ENCODE results near the gene UNC119. TPM values are rescaled to one million over a fixed set of nuclear protein-coding genes. Genes with fewer than 3 reads are reported as not detected.
"Not testable (repeated sequence)": the region's sequence is repeated elsewhere in the genome, so short reads cannot be mapped to it uniquely, and the experiment has no call there.

Gene UNC119
- total RNA-seq, 1 experiment from 2014 or later, result 57.8 TPM

DNA sequence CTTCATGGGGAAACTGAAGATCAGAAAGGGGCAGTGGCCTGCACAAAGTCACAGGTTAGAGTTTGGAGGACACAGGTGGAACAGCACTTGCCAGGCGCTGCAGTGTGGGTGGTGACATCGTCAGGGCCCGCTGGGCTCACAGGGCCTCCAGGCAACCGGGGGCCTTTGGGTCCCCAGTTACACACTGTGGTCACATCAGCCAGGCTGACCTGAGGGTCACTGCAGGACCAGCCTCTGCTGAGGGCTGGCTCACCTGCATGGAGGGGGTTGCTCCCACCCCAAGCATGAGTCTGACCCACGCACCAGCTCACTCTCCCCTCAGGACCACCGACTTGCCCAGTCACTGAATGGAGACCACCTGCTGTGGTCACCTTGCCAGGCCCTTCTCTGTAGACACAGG, 29.2 kb downstream of the UNC119 start:
- no peak for DNase-seq (ENCODE audit: low read depth)

DNA sequence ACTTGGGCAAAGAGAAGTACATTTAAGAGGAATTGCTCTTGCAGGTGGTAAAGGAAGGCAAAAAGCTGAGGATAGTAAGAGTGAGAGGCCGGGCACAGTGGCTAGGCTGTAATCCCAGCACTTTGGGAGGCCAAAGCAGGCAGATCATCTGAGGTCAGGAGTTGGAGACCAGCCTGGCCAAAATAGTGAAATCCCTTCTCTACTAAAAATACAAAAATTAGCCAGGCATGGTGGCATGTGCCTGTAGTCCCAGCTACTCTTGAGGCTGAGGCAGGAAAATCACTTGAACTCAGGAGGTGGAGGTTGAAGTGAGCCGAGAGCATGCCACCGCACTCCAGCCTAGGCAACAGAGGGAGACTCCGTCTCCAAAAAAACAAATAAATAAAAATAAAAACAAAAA, 30.1 kb downstream of the UNC119 start:
- not testable (repeated sequence) for DNase-seq (ENCODE audit: low read depth)

DNA sequence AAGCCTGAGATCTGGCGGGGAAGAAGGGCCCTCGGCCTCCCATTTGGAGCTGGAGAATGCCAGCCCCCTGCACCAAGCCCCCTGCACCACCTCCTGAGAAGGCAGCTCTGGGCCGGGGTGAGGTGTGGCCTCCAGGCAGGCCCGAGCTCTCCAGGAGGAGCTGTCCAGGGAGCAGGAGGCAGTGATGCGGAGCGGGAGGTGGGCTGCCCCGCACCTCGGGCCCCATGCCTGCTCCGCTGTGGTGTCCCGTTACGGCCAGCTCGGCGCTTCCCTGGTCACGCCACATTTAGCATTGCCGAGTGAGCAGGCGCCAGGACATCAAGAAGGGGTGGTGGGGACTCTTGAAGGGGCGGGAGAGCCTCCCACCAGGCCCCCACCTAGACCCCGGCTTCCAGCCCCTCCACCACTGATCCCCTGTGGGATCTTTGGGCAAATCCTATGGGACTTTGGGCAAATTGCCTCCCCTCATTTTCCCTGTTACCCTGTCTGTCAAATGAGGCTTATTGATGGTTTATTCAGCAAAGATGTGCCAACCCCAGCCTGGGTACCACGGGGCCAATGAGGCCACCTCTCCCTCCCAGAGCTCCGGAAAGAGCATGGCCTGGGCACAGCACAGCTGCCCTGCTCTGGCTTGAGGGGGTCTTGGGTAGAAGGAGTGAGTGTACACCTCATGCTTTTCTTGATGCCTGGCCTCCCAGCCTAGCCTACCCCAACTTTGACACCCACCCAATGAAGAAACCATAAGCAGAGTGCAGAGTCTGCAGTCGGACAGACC, 30.9 kb downstream of the UNC119 start:
- DNase-seq (ENCODE audit: low read depth), result no peak

DNA sequence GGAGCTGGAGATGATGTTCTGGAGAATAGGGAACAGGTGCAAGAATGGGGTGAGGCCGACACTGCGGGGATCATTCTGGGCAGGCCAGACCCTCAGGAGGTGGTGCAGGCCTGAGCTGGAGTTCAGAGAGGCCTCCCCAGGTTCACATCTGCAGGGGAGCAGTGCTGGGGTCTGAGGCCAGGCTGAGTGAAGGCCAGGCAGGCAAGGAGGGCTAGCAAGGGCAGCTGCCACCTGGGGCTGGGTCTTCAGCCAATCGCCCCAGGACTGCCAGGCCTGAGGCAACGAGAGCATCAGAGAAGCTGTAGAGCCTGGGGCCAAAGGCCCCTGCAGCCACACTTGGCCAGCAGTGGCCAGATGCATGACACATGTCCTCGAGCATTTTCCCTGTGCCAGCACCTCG, 31.7 kb downstream of the UNC119 start:
- DNase-seq (ENCODE audit: low read depth), result no peak

DNA sequence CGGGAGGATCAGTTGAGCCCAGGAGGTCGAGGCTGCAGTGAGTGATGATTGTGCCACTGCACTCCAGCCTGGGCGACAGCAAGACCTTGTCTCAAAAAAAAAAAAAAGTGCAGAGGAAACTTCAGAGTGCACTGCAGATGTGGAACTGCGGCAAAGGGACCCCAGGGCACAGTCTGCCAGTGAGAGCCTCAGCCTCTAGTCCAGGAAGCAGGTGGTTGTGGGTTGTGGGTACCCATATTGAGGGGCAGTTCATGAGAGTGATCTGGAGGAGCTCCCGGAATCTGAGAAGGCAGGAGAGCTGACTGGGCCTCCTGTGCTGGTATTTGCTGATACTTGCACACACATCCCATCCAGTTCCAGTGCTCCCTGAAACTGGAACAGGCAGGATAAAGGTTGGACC, 33.2 kb downstream of the UNC119 start:
- DNase-seq (ENCODE audit: low read depth), result no peak

DNA sequence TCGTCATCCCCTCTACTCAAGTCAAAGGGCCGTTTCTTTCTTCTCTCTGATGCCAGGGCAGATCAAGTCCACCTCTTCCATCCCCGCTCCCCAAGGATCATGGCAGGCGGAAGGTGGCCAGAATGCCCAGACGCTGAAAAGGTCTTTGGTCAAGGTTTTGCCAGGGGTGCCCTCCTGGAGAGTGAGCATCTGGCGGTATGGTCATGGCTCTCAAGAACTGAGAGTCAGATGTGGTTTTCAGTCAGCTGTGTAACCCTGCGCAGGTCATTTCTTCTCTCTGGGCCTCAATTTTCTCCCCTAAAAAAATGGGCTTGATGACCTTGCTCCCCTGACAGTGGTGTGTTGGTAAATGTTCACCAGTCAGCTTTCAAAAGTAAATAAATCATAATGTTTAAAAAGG, 33.8 kb downstream of the UNC119 start:
- no peak for DNase-seq (ENCODE audit: low read depth)

DNA sequence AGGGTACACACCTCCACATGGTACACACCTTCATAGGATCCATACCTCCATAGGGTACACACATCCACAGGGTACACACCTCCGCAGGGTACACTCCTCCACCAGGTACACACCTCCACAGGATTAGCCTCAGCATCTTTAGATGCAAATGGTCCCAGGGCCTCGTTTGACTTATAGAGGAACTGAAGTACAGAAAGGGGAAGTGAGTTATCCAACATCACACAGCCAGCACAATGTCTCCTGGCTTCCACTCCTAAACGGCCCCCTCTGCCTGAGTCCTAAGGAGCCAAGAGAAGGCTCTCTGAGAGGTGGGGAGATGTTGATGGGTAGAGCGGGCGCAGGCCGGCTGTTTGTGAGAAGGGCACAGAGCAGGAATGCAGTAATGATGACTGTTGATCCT, 34.3 kb downstream of the UNC119 start:
- DNase-seq (ENCODE audit: low read depth), result no peak

DNA sequence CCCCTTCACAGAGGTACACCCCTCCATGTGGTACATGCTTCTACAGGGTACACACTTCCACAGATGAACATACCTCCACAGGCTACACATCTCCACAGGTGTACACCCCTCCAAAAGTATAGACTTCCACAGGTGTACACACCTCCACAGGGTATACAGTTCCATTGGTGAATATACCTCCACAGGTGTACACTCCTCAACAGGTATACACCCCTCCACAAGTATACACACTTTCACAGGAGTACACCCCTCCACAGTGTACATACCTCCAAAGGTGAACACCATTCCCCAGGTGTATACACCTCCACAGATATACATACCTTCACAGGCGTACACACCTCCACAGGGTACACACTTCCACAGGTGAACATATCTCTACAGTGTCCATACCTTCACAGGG, 36.9 kb downstream of the UNC119 start:
- no peak for DNase-seq (ENCODE audit: low read depth)

DNA sequence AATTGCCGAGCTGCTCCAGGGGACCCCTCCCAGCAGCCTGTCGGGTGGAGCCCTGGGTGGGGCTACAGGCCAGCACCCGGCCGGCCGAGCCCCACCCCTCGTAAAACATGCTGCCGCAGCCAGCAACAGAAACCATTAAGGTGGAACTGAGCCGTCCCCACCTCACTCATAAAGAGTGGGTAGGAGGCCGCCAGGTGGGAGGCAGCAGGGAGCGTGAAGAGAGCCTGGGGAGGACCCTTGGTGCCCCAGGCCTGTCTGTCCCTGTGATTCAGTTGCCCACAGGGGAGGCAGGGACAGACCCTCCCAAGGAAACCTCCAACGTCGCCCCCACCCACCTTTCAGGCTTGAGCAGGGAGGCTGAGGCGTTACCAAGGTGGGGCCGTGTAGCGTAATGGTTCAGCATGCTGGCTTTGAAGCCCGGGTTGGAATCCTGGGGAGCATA, 37.8 kb downstream of the UNC119 start:
- no peak for DNase-seq (ENCODE audit: low read depth)

DNA sequence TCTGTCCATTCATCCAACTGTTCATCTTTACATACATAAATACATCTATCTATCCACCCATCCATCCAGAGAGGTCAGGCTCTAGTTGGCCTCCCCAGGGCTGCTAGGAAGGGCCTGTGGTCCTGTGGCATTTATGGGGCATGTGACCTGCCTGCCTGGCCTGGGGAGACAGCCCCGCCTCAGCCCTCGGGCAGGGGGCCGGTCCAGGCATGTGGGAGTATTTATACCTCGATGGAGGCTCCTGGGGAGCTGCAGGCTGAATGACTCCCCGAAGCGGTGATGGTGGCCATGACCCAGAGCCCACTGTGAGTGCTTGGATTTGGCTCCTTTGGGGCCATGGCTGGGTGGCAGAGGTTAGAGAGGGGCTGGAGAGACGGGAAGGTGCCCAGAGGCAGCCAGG, 38.9 kb downstream of the UNC119 start:
- DNase-seq (ENCODE audit: low read depth), result no peak

DNA sequence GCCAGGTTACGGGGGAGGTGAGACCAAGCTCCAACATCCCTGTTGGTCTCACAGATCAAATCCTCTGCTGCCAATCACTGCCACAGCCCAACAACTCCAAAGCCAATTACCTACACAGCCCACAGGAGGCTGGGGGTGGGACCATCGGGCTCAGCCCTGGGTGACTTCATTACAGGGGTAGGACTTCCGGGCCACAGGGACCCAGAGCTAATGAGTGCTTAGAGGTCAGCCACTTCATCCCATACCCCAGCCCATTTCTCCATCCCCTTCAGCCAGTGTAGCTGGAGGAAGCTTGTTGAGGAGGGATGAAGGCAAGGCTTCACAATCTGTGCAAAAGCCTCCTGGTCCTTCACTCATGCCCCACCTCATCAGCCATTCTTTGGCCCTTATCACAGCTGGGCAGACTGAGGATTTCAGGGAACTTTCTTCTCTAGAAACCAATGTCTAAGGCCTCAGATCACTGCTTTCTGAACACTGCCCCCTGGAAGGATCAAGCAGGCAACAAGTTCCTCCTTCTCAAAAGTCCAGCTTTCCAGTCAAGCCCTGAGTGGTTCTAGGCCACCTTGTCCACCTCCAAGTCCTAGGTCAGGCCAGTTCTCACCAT, 40.5 kb downstream of the UNC119 start:
- DNase-seq (ENCODE audit: low read depth), result no peak

DNA sequence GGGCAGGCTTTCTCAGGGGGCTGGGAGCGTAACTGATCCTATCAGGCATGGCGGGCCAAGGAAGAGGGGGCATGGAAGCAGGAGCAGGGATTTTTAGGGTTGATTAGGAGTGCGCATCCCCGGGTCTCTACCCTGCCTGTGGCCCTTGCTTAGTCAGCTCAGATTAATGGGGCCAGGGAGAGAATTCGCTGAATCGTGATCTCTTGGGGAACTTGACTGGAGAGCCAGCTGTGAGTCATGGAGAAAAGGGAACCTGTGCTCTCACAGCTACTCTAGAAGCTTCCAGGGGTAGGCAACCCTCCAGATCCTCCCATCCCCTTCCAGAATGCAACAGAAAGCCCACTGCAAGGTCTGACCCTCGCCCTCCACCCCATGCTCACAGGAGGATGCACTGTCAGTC, 42.6 kb downstream of the UNC119 start:
- DNase-seq (ENCODE audit: low read depth), result no peak

DNA sequence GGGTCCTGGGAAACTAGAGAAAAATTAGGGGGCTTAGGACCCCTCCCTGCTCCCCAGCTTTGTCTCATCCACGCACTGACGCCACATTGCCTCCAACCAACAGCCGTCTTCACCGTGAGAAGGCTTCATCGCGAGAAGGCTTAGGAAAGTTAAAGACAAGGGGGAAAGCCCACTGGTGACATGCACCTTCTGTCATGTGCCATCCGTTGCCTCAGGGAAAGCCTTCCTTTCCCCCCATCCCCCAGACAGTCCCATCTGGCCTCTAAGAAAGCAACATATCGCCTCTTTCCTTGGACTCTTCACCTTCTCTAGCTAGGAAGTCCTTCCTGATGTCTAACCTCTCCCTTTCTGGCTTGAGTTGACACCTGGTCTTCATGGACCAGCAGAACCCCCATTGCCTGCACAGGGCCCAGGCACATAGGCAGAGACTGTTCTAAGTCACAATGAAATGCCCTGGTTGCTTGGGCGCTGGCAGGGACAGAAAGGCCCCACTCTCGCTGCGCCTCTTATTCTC, 44.2 kb downstream of the UNC119 start:
- no peak for DNase-seq (ENCODE audit: low read depth)

DNA sequence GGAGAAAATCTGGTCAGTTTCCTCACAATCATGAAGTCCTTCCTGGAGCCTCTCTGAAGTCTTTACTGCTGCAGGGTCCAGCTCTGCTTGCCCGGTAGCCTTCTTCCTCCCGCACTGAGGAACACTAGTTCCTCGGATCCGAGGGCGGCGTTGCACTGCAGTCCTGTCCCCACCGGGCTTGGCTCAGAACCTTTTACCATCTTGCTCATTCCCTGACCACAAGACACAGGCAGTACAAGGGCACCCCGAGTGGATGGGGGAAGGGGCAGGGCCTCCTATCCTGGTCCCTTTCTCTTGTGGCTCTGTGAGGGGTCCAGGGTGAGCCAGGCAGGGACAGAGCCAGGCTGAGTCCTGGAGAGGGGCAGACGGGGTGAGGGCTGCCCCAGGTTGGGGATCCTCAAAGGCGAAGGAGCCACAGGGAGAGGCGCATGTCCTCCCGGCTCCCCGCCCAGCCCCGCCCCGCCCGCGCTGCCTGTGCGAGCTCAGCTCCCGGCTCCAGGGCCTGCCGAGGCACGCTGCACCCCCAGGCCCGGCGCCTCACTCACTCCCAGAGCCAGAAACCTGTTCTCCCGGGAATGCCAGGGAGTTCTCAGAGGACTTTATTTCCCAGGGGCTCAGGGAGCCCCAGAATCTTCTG, 44.7 kb downstream of the UNC119 start:
- no peak for DNase-seq (ENCODE audit: low read depth)

DNA sequence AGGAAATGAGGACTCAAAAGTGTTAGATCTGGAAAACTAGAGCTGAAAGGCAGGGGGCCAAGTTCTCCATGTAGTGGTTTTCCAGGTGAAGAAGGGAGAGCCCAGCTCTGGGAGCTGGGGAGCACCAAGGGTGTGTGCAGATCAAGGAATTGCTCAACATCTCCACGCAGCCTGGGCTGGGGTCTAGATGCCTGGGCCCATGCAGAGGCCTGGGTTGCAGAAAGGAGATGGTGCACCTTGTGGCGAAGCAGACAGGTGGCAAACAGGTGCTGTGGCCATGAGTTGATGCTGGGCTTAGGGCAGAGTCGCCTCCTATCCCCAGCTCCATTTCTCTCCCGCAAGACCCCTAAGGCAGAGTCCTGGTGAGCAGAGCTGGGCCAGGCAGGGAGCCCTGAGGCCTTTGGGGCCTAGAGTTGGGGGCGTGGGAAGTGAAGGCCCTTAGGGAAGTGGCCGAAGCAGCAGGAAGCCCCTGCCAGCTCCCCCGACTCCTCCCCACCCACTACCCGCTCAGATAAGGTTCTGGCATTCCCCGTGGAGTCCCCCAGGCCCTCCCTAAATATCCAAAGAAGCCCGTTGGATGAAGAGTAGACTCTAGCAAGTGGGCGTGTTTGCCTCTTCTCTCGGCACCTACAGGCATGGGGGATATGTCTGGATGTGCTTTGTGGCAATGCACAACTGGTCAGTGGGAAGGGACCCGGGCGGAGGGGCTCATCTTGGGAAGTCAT, 45.5 kb downstream of the UNC119 start:
- DNase-seq (ENCODE audit: low read depth), result no peak

DNA sequence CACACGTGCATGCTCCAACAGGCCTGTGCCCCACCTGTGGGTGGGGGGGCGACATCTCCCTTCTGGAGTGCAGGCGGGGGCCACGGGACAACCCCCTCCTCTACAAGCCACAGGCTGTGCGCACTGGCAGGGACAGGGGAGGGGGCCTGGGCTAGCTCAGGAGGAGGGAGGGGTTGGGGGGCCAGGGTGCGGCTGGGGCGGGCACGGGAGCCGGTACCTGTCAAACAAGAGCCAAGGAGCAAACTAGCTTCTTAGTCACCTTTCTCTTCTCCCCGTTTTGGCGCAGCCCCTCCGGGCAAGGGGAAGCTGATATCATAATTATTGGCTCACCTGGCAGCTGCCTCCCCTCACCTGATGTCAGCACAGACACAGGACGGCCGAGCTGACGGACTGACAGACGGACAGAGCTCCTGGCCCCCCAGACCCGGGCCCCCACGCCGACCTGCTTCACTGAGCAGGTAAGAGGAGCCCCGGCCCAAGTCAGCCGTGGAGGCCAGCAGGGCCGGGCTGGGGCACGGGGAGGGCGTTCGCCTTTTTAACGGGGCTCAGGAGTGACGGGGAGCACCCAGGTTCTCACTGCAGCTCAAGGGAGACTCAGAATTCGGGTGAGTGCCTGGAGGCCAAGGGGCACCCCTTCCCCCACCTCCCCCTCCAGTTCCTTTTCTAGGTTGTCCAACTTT, 46.3 kb downstream of the UNC119 start, which contains the start of gene FOXN1:
TSS of gene FOXN1 (plus strand) at position 363 of the 680 bp plus-strand sequence. CDS start 17,622 bp downstream, outside the sequence.
- DNase-seq (ENCODE audit: low read depth), result no peak

DNA sequence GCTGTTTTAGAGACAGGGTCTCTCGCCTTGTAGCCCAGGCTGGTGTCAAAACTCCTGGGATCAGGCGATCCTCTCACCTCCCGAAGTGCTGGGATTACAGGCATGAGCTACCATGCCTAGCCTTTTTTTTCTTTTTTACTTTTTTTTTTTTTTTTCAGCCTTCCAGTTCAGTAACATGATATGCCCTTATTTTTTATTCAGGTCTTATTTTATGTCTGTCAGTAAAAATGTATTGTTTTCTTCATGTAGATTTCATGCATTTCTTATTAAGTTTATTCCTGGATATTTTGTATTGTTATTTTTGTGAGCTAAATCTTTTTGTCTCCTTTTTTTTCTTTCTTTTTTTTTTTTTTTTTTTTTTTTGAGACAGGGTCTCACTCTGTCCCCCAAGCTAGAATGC, 49.0 kb downstream of the UNC119 start:
- no peak for DNase-seq (ENCODE audit: low read depth)

DNA sequence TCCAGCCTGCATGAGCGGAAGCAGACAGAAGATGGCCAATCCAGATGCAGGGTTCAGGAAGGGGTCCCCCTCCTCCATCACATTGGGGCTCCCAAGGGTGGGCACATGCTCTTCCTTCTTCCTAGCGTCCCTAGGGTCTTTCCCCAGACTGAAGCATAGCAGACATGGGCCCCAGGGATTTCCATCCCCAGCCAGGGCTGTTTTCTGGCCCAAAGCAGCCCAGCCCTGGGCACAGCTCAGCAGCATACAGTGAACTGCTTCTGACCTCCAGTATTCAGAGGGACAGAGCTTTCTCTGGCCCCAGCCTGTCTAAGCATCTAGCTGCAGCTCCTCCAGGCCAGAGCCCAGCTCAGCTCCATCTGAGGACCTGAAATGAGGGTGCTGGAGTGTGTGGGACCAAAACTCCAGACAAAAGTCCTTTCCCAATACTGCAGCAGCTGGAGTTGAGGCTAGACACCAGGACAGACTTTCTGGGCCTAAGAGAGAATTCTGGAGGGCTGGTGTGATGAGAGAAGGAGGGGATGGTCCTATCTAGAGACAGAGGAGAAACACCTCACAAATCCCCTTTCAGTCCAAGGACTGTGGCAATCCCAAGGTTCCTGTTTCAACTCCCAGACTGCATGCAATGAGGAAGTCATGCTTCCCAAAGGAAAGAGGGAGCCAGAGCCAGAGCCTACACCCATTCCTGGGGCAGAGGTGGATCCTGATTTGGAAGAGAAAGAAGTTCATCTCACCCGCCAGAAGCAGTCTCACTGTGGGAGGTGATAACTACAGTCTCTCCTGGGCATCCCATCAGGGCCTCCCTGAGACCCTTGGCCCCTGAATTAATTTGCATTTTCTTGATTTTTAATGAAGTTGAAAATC, 50.8 kb downstream of the UNC119 start:
- DNase-seq (ENCODE audit: low read depth), result no peak

DNA sequence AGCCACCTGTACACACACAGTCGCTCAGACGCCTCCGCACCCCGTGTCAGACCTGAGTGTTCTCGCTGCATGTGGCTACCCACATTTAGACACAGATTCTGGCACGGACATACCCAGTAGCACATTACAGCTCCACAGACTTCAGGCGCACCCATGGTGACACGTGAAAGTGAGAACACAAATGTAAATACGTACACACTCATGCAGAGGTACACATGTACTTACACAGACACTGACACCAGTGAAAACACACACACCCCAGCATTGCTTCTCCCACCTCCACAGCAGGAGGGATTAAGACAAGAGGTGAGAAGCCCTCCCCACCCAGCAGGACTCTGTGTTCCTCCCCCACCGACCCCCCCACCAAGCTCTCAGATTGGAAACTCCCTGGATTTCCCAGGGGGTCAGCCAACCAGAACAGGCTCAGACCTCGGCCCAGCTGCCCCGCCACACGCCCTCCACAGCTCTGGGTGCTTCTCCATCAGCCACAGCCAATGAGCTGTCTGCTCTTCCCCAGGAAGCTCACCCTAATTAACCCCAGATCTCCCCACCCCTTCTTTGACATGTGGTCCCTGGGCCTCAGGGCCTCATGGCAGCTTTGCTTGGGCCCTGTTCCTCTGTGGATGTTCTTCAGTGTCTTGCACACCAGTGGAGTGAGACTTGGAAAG, 51.6 kb downstream of the UNC119 start:
- no peak for DNase-seq (ENCODE audit: low read depth)
